Measurements from ENCODE around the gene DOCK6. TPM values are rescaled to one million over a fixed set of nuclear protein-coding genes. Genes with fewer than 3 reads are reported as not detected.

The DOCK6 gene
- total RNA-seq, 1 donor from 2014 or later, result 43.6 TPM

- H3K4me1 Mint-ChIP-seq (ENCODE audit: unreplicated experiment), result peaks cover 17% of the 10 kb centered on the region
- H3K9me3 Mint-ChIP-seq, result no peaks in the 10 kb centered on the region
- no peak for TF ChIP-seq CTCF (conservative IDR thresholded peaks at IDR 0.05)
- DNase-seq (ENCODE audit: extremely low spot score, unreplicated experiment), result no peak
- H3K36me3 Mint-ChIP-seq, result peaks cover 8% of the 10 kb centered on the region
- H3K27ac Mint-ChIP-seq, result no peak within 1 kb of the TSS
- no peaks in the 10 kb centered on the region for H3K27me3 Mint-ChIP-seq
- H3K4me3 Mint-ChIP-seq, result no peak within 1 kb of the TSS
Observed at GRCh38 chr19:11239377-11240000, 22.8 kb downstream of the DOCK6 start, which contains the start of gene ANGPTL8. Gene ANGPTL8 (plus strand): TSS chr19:11239619. CDS start chr19:11239638, 19 bp downstream.

DNA sequence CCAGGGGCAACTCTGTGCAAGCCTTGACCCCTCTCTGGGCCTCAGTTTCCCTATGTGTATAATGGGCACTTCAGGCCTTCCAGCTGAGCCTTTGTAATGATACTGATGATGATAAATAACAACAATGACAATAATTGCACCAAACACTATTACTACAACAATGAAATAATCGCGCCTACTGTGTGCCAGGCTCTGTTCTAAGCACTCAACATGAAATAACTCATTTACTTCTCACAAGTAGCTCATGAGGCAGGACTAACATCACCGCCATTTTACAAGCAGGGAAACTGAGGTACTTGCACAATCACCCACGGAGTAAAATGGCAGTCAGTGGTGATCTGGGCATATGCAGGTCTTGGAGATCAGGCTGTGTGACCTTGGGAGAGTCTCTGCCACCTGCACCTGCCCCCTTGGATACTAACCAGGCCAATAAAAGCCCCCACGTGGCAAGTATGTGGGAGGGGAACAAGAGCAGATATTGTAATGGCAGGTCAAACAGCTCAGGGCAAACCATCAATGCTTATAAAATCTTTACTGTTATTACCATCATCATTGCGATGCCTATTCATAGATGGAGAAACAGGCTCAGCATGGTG is 23.4 kb downstream of the DOCK6 start:
- Mint-ChIP-seq H3K9me3 (no peaks in the 10 kb centered on the region), H3K4me3 (no peak overlapping the region), H3K4me1 (ENCODE audit: unreplicated experiment) (peaks cover 16% of the 10 kb centered on the region), H3K36me3 (peaks cover 8% of the 10 kb centered on the region), H3K27ac (no peak overlapping the region), H3K27me3 (no peaks in the 10 kb centered on the region)
- TF ChIP-seq CTCF (conservative IDR thresholded peaks at IDR 0.05), result no peak
- no peak for DNase-seq (ENCODE audit: extremely low spot score, unreplicated experiment)

DNA sequence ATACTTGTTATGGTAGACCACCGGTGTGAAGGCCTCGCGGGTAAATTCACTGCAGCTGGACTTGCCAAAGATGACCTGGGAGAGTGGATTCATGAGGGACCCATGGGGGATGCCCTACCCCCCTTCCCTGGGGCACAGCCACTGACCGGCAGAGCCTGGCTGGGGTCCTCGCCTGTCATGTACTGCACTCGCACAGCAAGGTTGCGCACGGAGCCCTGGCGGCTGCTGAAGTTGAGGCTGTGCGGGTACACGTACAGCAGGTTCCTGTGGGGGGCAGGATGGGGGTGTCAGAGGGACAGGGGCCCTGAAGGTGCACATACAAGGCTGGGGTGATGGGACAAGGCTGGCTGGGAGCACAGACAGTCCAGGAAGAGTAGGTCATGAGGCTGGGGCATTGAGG is 24.3 kb downstream of the DOCK6 start:
- no peak for DNase-seq (ENCODE audit: extremely low spot score, unreplicated experiment)
- no peaks in the 10 kb centered on the region for H3K27me3 Mint-ChIP-seq
- H3K4me1 Mint-ChIP-seq (ENCODE audit: unreplicated experiment), result peaks cover 11% of the 10 kb centered on the region
- H3K4me3 Mint-ChIP-seq, result no peak overlapping the region
- TF ChIP-seq CTCF (conservative IDR thresholded peaks at IDR 0.05), result no peak
- H3K27ac Mint-ChIP-seq, result no peak overlapping the region
- H3K9me3 Mint-ChIP-seq, result no peaks in the 10 kb centered on the region
- peaks cover 8% of the 10 kb centered on the region for H3K36me3 Mint-ChIP-seq

DNA sequence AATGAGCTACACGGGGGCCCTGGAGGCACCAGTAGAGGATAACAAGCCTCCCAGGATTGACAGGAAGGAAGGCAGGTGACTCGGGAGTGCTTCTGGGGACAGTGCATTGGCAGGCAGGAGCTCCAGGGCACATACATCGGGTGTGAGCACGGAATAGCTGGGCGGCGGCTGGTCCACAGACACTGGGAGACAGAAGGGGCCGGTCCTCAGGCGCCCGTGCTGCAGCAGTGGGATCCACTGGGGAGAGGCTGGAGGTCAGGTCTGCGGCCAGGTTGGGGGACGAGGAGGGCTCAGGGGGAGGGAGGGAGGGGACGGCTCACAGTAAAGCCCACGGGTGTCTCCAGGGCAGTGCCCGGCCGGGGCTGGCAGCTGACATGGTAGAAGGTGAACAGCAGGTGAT is 25.0 kb downstream of the DOCK6 start:
- H3K4me1 Mint-ChIP-seq (ENCODE audit: unreplicated experiment), result peaks cover 7% of the 10 kb centered on the region
- H3K36me3 Mint-ChIP-seq, result peaks cover 8% of the 10 kb centered on the region
- no peaks in the 10 kb centered on the region for H3K27me3 Mint-ChIP-seq
- no peak overlapping the region for H3K4me3 Mint-ChIP-seq
- no peak for DNase-seq (ENCODE audit: extremely low spot score, unreplicated experiment)
- no peak for TF ChIP-seq CTCF (conservative IDR thresholded peaks at IDR 0.05)
- H3K27ac Mint-ChIP-seq, result no peak overlapping the region
- no peaks in the 10 kb centered on the region for H3K9me3 Mint-ChIP-seq

DNA sequence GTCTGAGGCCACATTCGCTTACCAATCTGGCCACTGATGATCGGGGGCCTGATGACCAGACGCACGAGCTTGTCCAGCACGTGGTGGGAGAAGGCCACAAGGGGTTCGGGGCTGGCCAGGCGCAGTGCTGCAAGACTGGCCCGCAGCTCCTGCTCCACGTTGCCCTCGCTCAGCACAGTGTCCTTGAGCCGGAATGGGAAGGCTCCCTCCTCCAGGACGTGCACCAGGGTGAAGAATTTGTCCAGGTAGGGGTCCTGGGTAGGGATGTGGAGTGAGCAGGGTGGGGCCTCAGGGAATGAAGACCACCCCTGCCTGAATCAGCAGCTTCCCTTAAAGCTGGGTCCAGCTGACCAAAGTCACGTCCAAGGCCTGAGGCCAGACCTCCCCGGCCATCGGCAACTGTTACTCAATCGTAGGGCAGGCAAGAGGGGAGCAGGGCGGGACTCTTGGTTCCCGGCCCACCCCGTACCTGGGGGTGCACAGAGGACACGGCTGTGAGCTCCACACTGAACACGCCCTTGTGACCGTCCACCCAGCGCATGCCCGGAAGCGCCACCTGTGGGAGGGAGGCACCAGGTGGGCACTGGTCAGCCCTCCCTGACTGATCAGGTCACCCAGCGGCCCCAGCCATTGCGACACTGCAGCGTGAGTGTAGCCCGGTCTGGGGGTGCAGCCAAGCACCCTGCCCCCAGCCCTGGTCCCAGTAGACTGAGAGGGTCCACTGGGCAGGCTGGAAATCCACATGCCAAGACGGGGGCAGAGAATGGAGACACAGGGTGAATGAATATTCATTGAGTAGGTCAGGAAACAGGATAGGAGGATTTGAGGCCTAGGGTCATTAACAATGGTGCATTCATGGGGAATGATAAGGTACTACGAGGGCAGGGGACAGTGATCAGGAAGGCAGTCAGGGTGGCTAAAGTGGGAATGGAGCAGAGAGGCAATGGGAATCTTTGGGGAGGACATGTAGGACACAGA is 25.7 kb downstream of the DOCK6 start:
- peaks cover 2% of the 10 kb centered on the region for H3K4me1 Mint-ChIP-seq (ENCODE audit: unreplicated experiment)
- peaks cover 8% of the 10 kb centered on the region for H3K36me3 Mint-ChIP-seq
- H3K27ac Mint-ChIP-seq, result no peak overlapping the region
- DNase-seq (ENCODE audit: extremely low spot score, unreplicated experiment), result no peak
- H3K27me3 Mint-ChIP-seq, result no peaks in the 10 kb centered on the region
- H3K9me3 Mint-ChIP-seq, result no peaks in the 10 kb centered on the region
- H3K4me3 Mint-ChIP-seq, result no peak overlapping the region
- TF ChIP-seq CTCF (conservative IDR thresholded peaks at IDR 0.05), result no peak

Measured in type B pancreatic cell (in vitro differentiated cells).